SK-N-SH (cell line): ENCODE results near the gene CELSR1. TPM values are rescaled to one million over a fixed set of nuclear protein-coding genes. Genes with fewer than 3 reads are reported as not detected.
"Not testable (repeated sequence)": the region's sequence is repeated elsewhere in the genome, so short reads cannot be mapped to it uniquely, and the experiment has no call there.

Experiments used
- CTCF ChIA-PET: fragments of 300-600, 350-600 bp; formaldehyde crosslinking; extraction: SDS; loops from one replicate; lab custom pipeline; 2021; lab: Yijun Ruan, JAX
- POLR2A ChIA-PET: fragments of 350-600 bp; sonication (Branson Sonifier 250); formaldehyde crosslinking; extraction: SDS; loops from one replicate; lab custom pipeline; 2020; ENCODE audit warnings: antibody characterized with exemption, inconsistent platforms; lab: Yijun Ruan, JAX
- DNase-seq: peaks from one replicate; pipeline ENCODE4 v3.0.0; 2012
- H2AFZ ChIP-seq: fragments of 200-600 bp; sonication (generic); 2 replicates; pipeline ENCODE4 v1.8.1; 2016; ENCODE audit warnings: antibody characterized with exemption, mild to moderate bottlenecking, low read depth
- H3F3A ChIP-seq: fragments of 200-600 bp; sonication (generic); replicated peaks from 2 replicates; pipeline ENCODE3; 2016; ENCODE audit warnings: antibody characterized with exemption, mild to moderate bottlenecking; ENCODE audit not compliant: insufficient read depth
- H3K27ac ChIP-seq, 2 experiments: fragments of 200-500 bp in 1 of 2; fragments of 200-600 bp in 1 of 2; sonication (Bioruptor generic) in 1 of 2; sonication (generic), shearing (Covaris generic) in 1 of 2; 2 replicates each; pipeline versions ENCODE4 v1.5.1 to v1.6.1; 2014 to 2016; ENCODE audit warnings: low read depth in 2 of 2, inconsistent platforms in 1 of 2, low read length in 1 of 2, mild to moderate bottlenecking in 1 of 2, mixed read lengths in 1 of 2
- H3K27me3 ChIP-seq: fragments of 200-600 bp; sonication (generic), shearing (Covaris generic); 2 replicates; pipeline ENCODE4 v1.6.1; 2016; ENCODE audit warnings: mixed run types; ENCODE audit not compliant: insufficient read depth
- H3K36me3 ChIP-seq, 2 experiments: fragments of 200-500 bp in 1 of 2; fragments of 200-600 bp in 1 of 2; sonication (Bioruptor generic) in 1 of 2; sonication (generic) in 1 of 2; replicated peaks in 1 of 2; 2 replicates each; pipeline versions ENCODE3 to v1.5.1; 2014 to 2016; ENCODE audit warnings: low read length in 1 of 2, mild to moderate bottlenecking in 1 of 2; ENCODE audit not compliant: insufficient read depth in 2 of 2, control insufficient read depth in 1 of 2
- H3K4me1 ChIP-seq, 2 experiments: fragments of 200-500 bp in 1 of 2; fragments of 200-600 bp in 1 of 2; sonication (Bioruptor generic) in 1 of 2; sonication (generic), shearing (Covaris generic) in 1 of 2; 2 replicates each; pipeline versions ENCODE4 v1.5.1 to v1.6.1; 2014 to 2016; ENCODE audit warnings: low read depth in 1 of 2, low read length in 1 of 2, mixed run types in 1 of 2; ENCODE audit not compliant: insufficient read depth in 2 of 2, control insufficient read depth in 1 of 2
- H3K4me2 ChIP-seq: fragments of 200-600 bp; sonication (generic), shearing (Covaris generic); 2 replicates; pipeline ENCODE4 v1.6.1; 2017; ENCODE audit warnings: mixed run types
- H3K4me3 ChIP-seq, 2 experiments: fragments of 200-500 bp in 1 of 2; fragments of 200-600 bp in 1 of 2; sonication (Bioruptor generic) in 1 of 2; sonication (generic), shearing (Covaris generic) in 1 of 2; 2 replicates each; pipeline versions ENCODE4 v1.5.1 to v1.8.1; 2014 to 2016; ENCODE audit warnings: low read depth in 2 of 2, inconsistent platforms in 1 of 2, low read length in 1 of 2, mild to moderate bottlenecking in 1 of 2, mixed read lengths in 1 of 2, moderate library complexity in 1 of 2
- H3K79me2 ChIP-seq: fragments of 200-600 bp; sonication (generic); 2 replicates; pipeline ENCODE4 v1.8.1; 2017; ENCODE audit warnings: mild to moderate bottlenecking; ENCODE audit not compliant: insufficient read depth
- H3K9ac ChIP-seq: fragments of 200-600 bp; sonication (generic); 2 replicates; pipeline ENCODE4 v1.6.1; 2017; ENCODE audit warnings: mixed run types
- H3K9me2 ChIP-seq: fragments of 200-600 bp; sonication (generic); 2 replicates; pipeline ENCODE4 v1.6.1; 2017; ENCODE audit warnings: mixed run types
- H3K9me3 ChIP-seq: fragments of 200-600 bp; sonication (generic); 2 replicates; pipeline ENCODE4 v1.6.1; 2017; ENCODE audit warnings: mixed run types, mild to moderate bottlenecking, moderate library complexity
- H4K20me1 ChIP-seq: fragments of 200-600 bp; sonication (generic); 2 replicates; pipeline ENCODE4 v1.6.1; 2017; ENCODE audit warnings: mild to moderate bottlenecking, mixed run types; ENCODE audit not compliant: insufficient read depth
- CHD2 ChIP-seq: fragments of 150-350 bp; IDR thresholded peaks from 2 replicates; pipeline ENCODE4 v1.6.1; 2018; ENCODE audit warnings: low read length; ENCODE audit not compliant: partially characterized antibody
- ELF1 ChIP-seq: IDR thresholded peaks from 2 replicates; pipeline ENCODE4 v1.4.0; 2012
- FOSL2 ChIP-seq: IDR thresholded peaks from 2 replicates; pipeline ENCODE4 v1.4.0; 2012; ENCODE audit warnings: low read depth, mild to moderate bottlenecking, moderate library complexity, borderline replicate concordance
- FOXM1 ChIP-seq: IDR thresholded peaks from 2 replicates; pipeline ENCODE4 v1.4.0; 2012; ENCODE audit warnings: low read depth, mild to moderate bottlenecking
- IRF3 ChIP-seq: fragments of 150-350 bp; IDR thresholded peaks from 2 replicates; pipeline ENCODE4 v1.6.1; 2016; ENCODE audit warnings: mild to moderate bottlenecking, low read depth, low read length
- MEF2A ChIP-seq: IDR thresholded peaks from 2 replicates; pipeline ENCODE4 v1.4.0; 2012; ENCODE audit warnings: low read depth, borderline replicate concordance
- MXI1 ChIP-seq: IDR thresholded peaks from 2 replicates; pipeline ENCODE4 v1.6.1; 2012; ENCODE audit warnings: mild to moderate bottlenecking, low read depth, low read length, improper control_type of control experiment
- NFIC ChIP-seq: IDR thresholded peaks from 2 replicates; pipeline ENCODE4 v1.4.0; 2012; ENCODE audit warnings: borderline replicate concordance
- RAD21 ChIP-seq: IDR thresholded peaks from 2 replicates; pipeline ENCODE4 v1.6.1; 2012; ENCODE audit warnings: mild to moderate bottlenecking, low read length
- RCOR1 ChIP-seq: fragments of 150-350 bp; IDR thresholded peaks from 2 replicates; pipeline ENCODE4 v1.6.1; 2017; ENCODE audit warnings: antibody characterized with exemption, low read length
- RXRA ChIP-seq: IDR thresholded peaks from 2 replicates; pipeline ENCODE4 v1.4.0; 2012; ENCODE audit warnings: low read depth, mild to moderate bottlenecking, borderline replicate concordance
- TEAD4 ChIP-seq: IDR thresholded peaks from 2 replicates; pipeline ENCODE4 v1.4.0; 2012; ENCODE audit warnings: mild to moderate bottlenecking, borderline replicate concordance; ENCODE audit not compliant: insufficient read depth
- ZBTB33 ChIP-seq: IDR thresholded peaks from 2 replicates; pipeline ENCODE4 v1.4.0; 2012; ENCODE audit warnings: low read depth, borderline replicate concordance
- WGBS: methylation state at CpG from one replicate; pipeline ENCODE4 v1.1.6; 2017; ENCODE audit warnings: low lambda C conversion rate; 5-methylcytosine and 5-hydroxymethylcytosine counted together
- polyA plus RNA-seq, 3 experiments: library from polyadenylated mRNA; depleted of rRNA; stranded (reverse); fragments of >200 nt; gene quantifications; 2 replicates each; pipeline ENCODE4 v1.2.3, GENCODE V29; 2012

CELSR1 gene
- polyA plus RNA-seq, 1 of the 3 experiments (the other 2 are of a cell fraction): 5.0 TPM

GRCh38 chr22:46315976-46316375, 221.4 kb downstream of the CELSR1 start:
- Histone ChIP-seq H3K9ac (no peak overlapping the region), H3K79me2 (peaks cover 72% of the 10 kb centered on the region), H3K27ac (no peak overlapping the region), H3K9me3 (no peaks in the 10 kb centered on the region), H3K27me3 (no peaks in the 10 kb centered on the region), H2AFZ (no peak overlapping the region), H3K4me2 (no peak overlapping the region), H4K20me1 (no peaks in the 10 kb centered on the region), H3K9me2 (no peaks in the 10 kb centered on the region), H3K4me3 (no peak overlapping the region), H3F3A (peaks cover 5% of the 10 kb centered on the region), H3K4me1 (no peaks in the 10 kb centered on the region; a peak in 1 of 4 replicates), H3K36me3 (peaks cover 11 to 14% of the 10 kb centered on the region in 2 experiments)
- CTCF ChIA-PET: interaction anchor here (0.8 to 6.1 kb wide), 9 partner anchors 8 to 325 kb away, joined by 3 to 69 read pairs (median 4); no protein-coding TSS in a partner anchor
- 96% methylated on average over 11 of the region's 12 CpGs for WGBS
- no peak for DNase-seq
- TF ChIP-seq MXI1: no peak
- no peak for TF ChIP-seq TEAD4
- no peak for TF ChIP-seq RXRA
- TF ChIP-seq IRF3: no peak
- TF ChIP-seq ELF1: no peak
- TF ChIP-seq FOSL2: no peak
- no peak for TF ChIP-seq CHD2
- TF ChIP-seq MEF2A: no peak
- POLR2A ChIA-PET: no interaction called here

GRCh38 chr22:46312848-46313247, 224.6 kb downstream of the CELSR1 start:
- H3K27ac ChIP-seq, H3K9me2 ChIP-seq, H2AFZ ChIP-seq, H3K4me1 ChIP-seq, DNase-seq, H3K4me2 ChIP-seq, H3K9ac ChIP-seq, H4K20me1 ChIP-seq, H3K27me3 ChIP-seq, H3K9me3 ChIP-seq, H3K4me3 ChIP-seq, POLR2A ChIA-PET, H3F3A ChIP-seq: not testable (repeated sequence)
- 95% methylated on average over 2 of the region's 2 CpGs for WGBS
- CTCF ChIA-PET: interaction anchor here (2.5 to 7.4 kb wide), 3 partner anchors 191 to 307 kb away, joined by 8 to 66 read pairs (median 14); no protein-coding TSS in a partner anchor
- peaks cover 7 to 15% of the 10 kb centered on the region in 2 experiments for H3K36me3 ChIP-seq
- peaks cover 80% of the 10 kb centered on the region for H3K79me2 ChIP-seq

- TF ChIP-seq FOXM1: no peak
- no peak for TF ChIP-seq ZBTB33
- no peak for TF ChIP-seq MEF2A
- TF ChIP-seq ELF1: no peak
- no peak for TF ChIP-seq NFIC
- TF ChIP-seq RAD21: no peak
- no peak for TF ChIP-seq RCOR1
- Histone ChIP-seq H3K27ac (no peak overlapping the region), H3K9ac (no peak overlapping the region), H3K79me2 (peaks cover 80% of the 10 kb centered on the region), H3K4me2 (no peak overlapping the region), H4K20me1 (no peaks in the 10 kb centered on the region; the same call in 1 of the 2 replicates), H3K27me3 (no peaks in the 10 kb centered on the region), H3F3A (peaks cover 9% of the 10 kb centered on the region), H3K9me3 (no peaks in the 10 kb centered on the region), H3K9me2 (no peaks in the 10 kb centered on the region), H3K4me3 (no peak overlapping the region), H3K4me1 (no peaks in the 10 kb centered on the region; a peak in 1 of 4 replicates), H3K36me3 (peaks cover 0 to 15% of the 10 kb centered on the region in 2 experiments), H2AFZ (no peak overlapping the region)
- ChIA-PET POLR2A (interaction anchor here (1.0 kb wide), 1 partner anchor 163 kb away, joined by 3 read pairs; no protein-coding TSS in a partner anchor), CTCF (interaction anchor here (1.0 to 7.4 kb wide), 6 partner anchors 71 to 316 kb away, joined by 4 to 66 read pairs (median 7); no protein-coding TSS in a partner anchor)
- WGBS: 92% methylated on average over 8 of the region's 8 CpGs
- DNase-seq: no peak
Observed at GRCh38 chr22:46312056-46312455, 225.4 kb downstream of the CELSR1 start.
